Hepatocyte (in vitro differentiated cells): ENCODE results near the gene ANO2.

Experiments
- CTCF ChIP-seq: fragments of 200-600 bp; sonication (generic); IDR thresholded peaks from 2 replicates; pipeline ENCODE4 v1.5.1; 2016; ENCODE audit warnings: antibody characterized with exemption, mild to moderate bottlenecking; ENCODE audit not compliant: poor library complexity
- EZH2 ChIP-seq: fragments of 200-600 bp; sonication (generic); IDR thresholded peaks from 2 replicates; pipeline ENCODE4 v1.6.1; 2016; ENCODE audit warnings: antibody characterized with exemption, mild to moderate bottlenecking, borderline replicate concordance

- TF ChIP-seq EZH2 (no peak), CTCF (no peak)
These were observed 141.5 kb downstream of the ANO2 start for GRCh38 chr12:5803532-5803931.
